Neural cell (in vitro differentiated cells): ENCODE results near the gene MARCHF6. TPM values are rescaled to one million over a fixed set of nuclear protein-coding genes. Genes with fewer than 3 reads are reported as not detected.
A peak's percentile ranks its signal among the peaks of the same experiment; 100 is the strongest.

Experiments used
- H2AFZ ChIP-seq: fragments of 200-600, 300-800 bp; sonication (generic), shearing (Covaris generic); 2 replicates; pipeline ENCODE4 v1.6.0; 2014; ENCODE audit warnings: low read depth, mild to moderate bottlenecking, antibody characterized with exemption, low read length, moderate library complexity
- H3F3A ChIP-seq: fragments of 200-600 bp; shearing (Covaris generic); 2 replicates; pipeline ENCODE4 v1.6.1; 2016; ENCODE audit warnings: mild to moderate bottlenecking, moderate library complexity, mixed read lengths, antibody characterized with exemption, low read length; ENCODE audit not compliant: insufficient read depth, poor library complexity, severe bottlenecking
- H3K27ac ChIP-seq: fragments of 200-600, 300-800 bp; sonication (generic), shearing (Covaris generic); 2 replicates; pipeline ENCODE4 v1.5.1; 2014; ENCODE audit warnings: mild to moderate bottlenecking, low read length, moderate library complexity
- H3K27me3 ChIP-seq: fragments of 300-800, 200-600 bp; sonication (generic), shearing (Covaris generic); 2 replicates; pipeline ENCODE4 v1.6.0; 2014; ENCODE audit warnings: mild to moderate bottlenecking, low read depth, low read length, moderate library complexity; ENCODE audit not compliant: insufficient read depth
- H3K36me3 ChIP-seq: fragments of 300-800, 200-600 bp; sonication (generic), shearing (Covaris generic); 2 replicates; pipeline ENCODE4 v1.5.1; 2014; ENCODE audit warnings: mild to moderate bottlenecking, antibody characterized with exemption, low read length, moderate library complexity; ENCODE audit not compliant: insufficient read depth
- H3K4me2 ChIP-seq: fragments of 300-800, 200-600 bp; sonication (generic), shearing (Covaris generic); 2 replicates; pipeline ENCODE4 v1.6.0; 2014; ENCODE audit warnings: mild to moderate bottlenecking, low read length
- H3K4me3 ChIP-seq: fragments of 300-800, 200-600 bp; sonication (generic), shearing (Covaris generic); 2 replicates; pipeline ENCODE4 v1.5.1; 2014; ENCODE audit warnings: mild to moderate bottlenecking, low read length, moderate library complexity
- H3K79me2 ChIP-seq: fragments of 200-600 bp; shearing (Covaris generic); replicated peaks from 2 replicates; pipeline ENCODE4 v1.6.0; 2014; ENCODE audit warnings: mild to moderate bottlenecking, low read length, moderate library complexity; ENCODE audit not compliant: insufficient read depth
- H3K9ac ChIP-seq: fragments of 300-800, 200-600 bp; sonication (generic), shearing (Covaris generic); 2 replicates; pipeline ENCODE4 v1.6.1; 2016; ENCODE audit warnings: mild to moderate bottlenecking, low read length, mixed read lengths
- H3K9me2 ChIP-seq: fragments of 200-600 bp; shearing (Covaris generic); 2 replicates; pipeline ENCODE4 v1.6.1; 2016; ENCODE audit warnings: mild to moderate bottlenecking, low read length, mixed read lengths; ENCODE audit not compliant: insufficient read depth
- H3K9me3 ChIP-seq: fragments of 200-600, 300-800 bp; sonication (generic), shearing (Covaris generic); 2 replicates; pipeline ENCODE4 v1.6.1; 2016; ENCODE audit warnings: mild to moderate bottlenecking, mixed run types, low read length, moderate library complexity, mixed read lengths
- H4K20me1 ChIP-seq: fragments of 200-600 bp; shearing (Covaris generic); 2 replicates; pipeline ENCODE4 v1.6.1; 2016; ENCODE audit warnings: mild to moderate bottlenecking, mixed run types; ENCODE audit not compliant: insufficient read depth
- EP300 ChIP-seq: fragments of 450-650 bp; conservative IDR thresholded peaks from 2 replicates; pipeline ENCODE4 v1.6.1; 2014; ENCODE audit warnings: antibody characterized with exemption, mild to moderate bottlenecking, moderate library complexity; ENCODE audit not compliant: poor library complexity, severe bottlenecking
- EZH2 ChIP-seq: fragments of 200-600, 300-800 bp; shearing (Covaris generic), sonication (generic); IDR thresholded peaks from 2 replicates; pipeline ENCODE4 v1.6.1; 2014; ENCODE audit warnings: antibody characterized with exemption, low read length, borderline replicate concordance, mild to moderate bottlenecking; ENCODE audit not compliant: insufficient read depth, poor library complexity, severe bottlenecking
- MXI1 ChIP-seq: fragments of 450-650 bp; conservative IDR thresholded peaks from 2 replicates; pipeline ENCODE4 v1.6.1; 2014; ENCODE audit warnings: antibody characterized with exemption, mild to moderate bottlenecking; ENCODE audit not compliant: poor library complexity, severe bottlenecking
- POLR2AphosphoS5 ChIP-seq: IDR thresholded peaks from 2 replicates; pipeline ENCODE4 v1.6.1; 2012
- RAD21 ChIP-seq: fragments of 450-650 bp; conservative IDR thresholded peaks from 2 replicates; pipeline ENCODE4 v1.6.1; 2014; ENCODE audit warnings: antibody characterized with exemption, mild to moderate bottlenecking, moderate library complexity
- REST ChIP-seq: IDR thresholded peaks from 2 replicates; pipeline ENCODE4 v1.6.1; 2012; ENCODE audit warnings: borderline replicate concordance
- SMC3 ChIP-seq: fragments of 450-650 bp; conservative IDR thresholded peaks from 2 replicates; pipeline ENCODE4 v1.6.1; 2014; ENCODE audit warnings: antibody characterized with exemption, mild to moderate bottlenecking, moderate library complexity; ENCODE audit not compliant: poor library complexity
- TAF1 ChIP-seq: IDR thresholded peaks from 2 replicates; pipeline ENCODE4 v1.6.1; 2012; ENCODE audit warnings: low read depth
- polyA plus RNA-seq: library from polyadenylated mRNA; depleted of rRNA; stranded (reverse); fragments of >200 nt; gene quantifications from 2 replicates; pipeline ENCODE4 v1.2.3, GENCODE V29; 2014
- TF ChIP-seq, protein P1 (sequence below): fragments of 450-650 bp; IDR thresholded peaks from 2 replicates; pipeline ENCODE4 v1.5.1; 2014; ENCODE audit warnings: antibody characterized with exemption, mild to moderate bottlenecking, moderate library complexity; ENCODE audit not compliant: poor library complexity, severe bottlenecking

MARCHF6 gene
- polyA plus RNA-seq, 1 donor from 2014 or later, result 282 TPM

- peak overlapping the region; percentile 84 for H3K4me2 ChIP-seq
- H3K36me3 ChIP-seq, result no peaks in the 10 kb centered on the region
- H3K4me3 ChIP-seq, result peak overlapping the region; percentile 86
- H3F3A ChIP-seq, result peaks cover 14% of the 10 kb centered on the region
- H4K20me1 ChIP-seq, result no peaks in the 10 kb centered on the region
- no peak overlapping the region for H2AFZ ChIP-seq
- H3K9me3 ChIP-seq, result no peaks in the 10 kb centered on the region
- no peaks in the 10 kb centered on the region for H3K27me3 ChIP-seq
- no peaks in the 10 kb centered on the region for H3K9me2 ChIP-seq
- H3K27ac ChIP-seq, result peak overlapping the region; percentile 99
- no peak for TF ChIP-seq EP300
- no peak for TF ChIP-seq EZH2
- TF ChIP-seq RAD21, result no peak
- no peak for TF ChIP-seq TAF1
- TF ChIP-seq MXI1, result no peak
- no peak for TF ChIP-seq REST
- no peak for TF ChIP-seq POLR2AphosphoS5
- TF ChIP-seq, protein P1, sequence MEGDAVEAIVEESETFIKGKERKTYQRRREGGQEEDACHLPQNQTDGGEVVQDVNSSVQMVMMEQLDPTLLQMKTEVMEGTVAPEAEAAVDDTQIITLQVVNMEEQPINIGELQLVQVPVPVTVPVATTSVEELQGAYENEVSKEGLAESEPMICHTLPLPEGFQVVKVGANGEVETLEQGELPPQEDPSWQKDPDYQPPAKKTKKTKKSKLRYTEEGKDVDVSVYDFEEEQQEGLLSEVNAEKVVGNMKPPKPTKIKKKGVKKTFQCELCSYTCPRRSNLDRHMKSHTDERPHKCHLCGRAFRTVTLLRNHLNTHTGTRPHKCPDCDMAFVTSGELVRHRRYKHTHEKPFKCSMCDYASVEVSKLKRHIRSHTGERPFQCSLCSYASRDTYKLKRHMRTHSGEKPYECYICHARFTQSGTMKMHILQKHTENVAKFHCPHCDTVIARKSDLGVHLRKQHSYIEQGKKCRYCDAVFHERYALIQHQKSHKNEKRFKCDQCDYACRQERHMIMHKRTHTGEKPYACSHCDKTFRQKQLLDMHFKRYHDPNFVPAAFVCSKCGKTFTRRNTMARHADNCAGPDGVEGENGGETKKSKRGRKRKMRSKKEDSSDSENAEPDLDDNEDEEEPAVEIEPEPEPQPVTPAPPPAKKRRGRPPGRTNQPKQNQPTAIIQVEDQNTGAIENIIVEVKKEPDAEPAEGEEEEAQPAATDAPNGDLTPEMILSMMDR, result no peak
- TF ChIP-seq SMC3, result no peak
- peaks cover 42% of the 10 kb centered on the region for H3K79me2 ChIP-seq
- H3K9ac ChIP-seq, result no peak overlapping the region
These were observed 2.1 kb upstream of the MARCHF6 start for GRCh38 chr5:10351199-10351905.

DNA sequence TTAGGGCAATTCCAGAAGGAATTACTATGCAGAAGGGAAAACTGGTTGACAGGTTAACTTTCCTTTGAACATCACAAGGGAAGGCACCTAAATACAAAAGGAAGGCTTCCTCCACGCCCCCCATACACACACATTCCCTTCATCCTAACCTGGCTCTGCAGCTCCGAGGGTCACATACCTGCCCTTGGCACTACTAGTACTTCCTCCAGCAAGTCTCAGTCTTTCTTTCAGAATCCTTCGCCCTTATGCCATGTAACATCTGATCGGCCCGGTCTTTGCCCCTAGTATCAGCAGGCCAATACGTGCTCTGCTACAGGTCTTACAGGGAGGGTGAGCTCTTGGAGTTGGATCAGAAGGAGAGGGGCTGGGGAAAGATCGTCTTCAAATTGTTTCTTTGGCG, 1.6 kb upstream of the MARCHF6 start:
- H3K4me2 ChIP-seq, result peak overlapping the region; percentile 84
- H4K20me1 ChIP-seq, result no peaks in the 10 kb centered on the region
- H2AFZ ChIP-seq, result no peak overlapping the region
- peak overlapping the region; percentile 94 for H3K9ac ChIP-seq
- no peak for TF ChIP-seq EP300
- TF ChIP-seq POLR2AphosphoS5, result no peak
- TF ChIP-seq EZH2, result no peak
- no peak for TF ChIP-seq REST
- TF ChIP-seq, protein P1, result no peak
- no peak for TF ChIP-seq RAD21
- TF ChIP-seq SMC3, result no peak
- TF ChIP-seq MXI1, result no peak
- no peaks in the 10 kb centered on the region for H3K27me3 ChIP-seq
- peak overlapping the region; percentile 99 for H3K27ac ChIP-seq
- H3K79me2 ChIP-seq, result peaks cover 48% of the 10 kb centered on the region
- no peaks in the 10 kb centered on the region for H3K36me3 ChIP-seq
- H3K4me3 ChIP-seq, result peak overlapping the region; percentile 86
- H3K9me2 ChIP-seq, result no peaks in the 10 kb centered on the region
- H3F3A ChIP-seq, result peaks cover 14% of the 10 kb centered on the region
- no peaks in the 10 kb centered on the region for H3K9me3 ChIP-seq
